IPS-18c (cell line): ENCODE measurements around the gene KRT17.
"Not testable (repeated sequence)": the region's sequence is repeated elsewhere in the genome, so short reads cannot be mapped to it uniquely, and the experiment has no call there.

ENCODE experiments used
- H3K4me3 ChIP-seq: 2 replicates; pipeline ENCODE4 v1.7.0; 2013; ENCODE audit warnings: low read depth, mild to moderate bottlenecking, low read length, moderate library complexity; ENCODE audit not compliant: insufficient read depth
- H3K9me3 ChIP-seq: one replicate; pipeline ENCODE4 v1.6.1; 2013; ENCODE audit warnings: mild to moderate bottlenecking, low read length, moderate library complexity; ENCODE audit not compliant: control insufficient read depth, insufficient read depth

KRT17 gene

DNA sequence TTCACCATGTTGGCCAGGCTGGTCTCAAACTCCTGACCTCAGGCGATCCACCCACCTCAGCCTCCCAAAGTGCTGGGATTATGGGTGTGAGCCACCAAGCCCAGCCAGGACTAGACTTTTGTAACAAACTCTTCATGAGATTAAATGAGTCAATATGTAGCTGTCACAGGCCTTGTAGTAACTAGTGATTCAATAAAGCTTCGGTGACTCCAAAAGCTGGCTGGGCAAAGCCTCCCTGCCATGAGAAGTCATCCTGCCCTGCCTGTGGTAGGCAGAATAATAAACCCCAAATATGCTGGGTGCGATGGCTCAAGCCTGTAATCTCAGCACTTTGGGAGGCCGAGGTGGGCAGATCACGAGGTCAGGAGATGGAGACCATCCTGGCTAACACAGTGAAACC lies 16.2 kb upstream of the KRT17 start:
- H3K4me3 ChIP-seq, H3K9me3 ChIP-seq: not testable (repeated sequence)

DNA sequence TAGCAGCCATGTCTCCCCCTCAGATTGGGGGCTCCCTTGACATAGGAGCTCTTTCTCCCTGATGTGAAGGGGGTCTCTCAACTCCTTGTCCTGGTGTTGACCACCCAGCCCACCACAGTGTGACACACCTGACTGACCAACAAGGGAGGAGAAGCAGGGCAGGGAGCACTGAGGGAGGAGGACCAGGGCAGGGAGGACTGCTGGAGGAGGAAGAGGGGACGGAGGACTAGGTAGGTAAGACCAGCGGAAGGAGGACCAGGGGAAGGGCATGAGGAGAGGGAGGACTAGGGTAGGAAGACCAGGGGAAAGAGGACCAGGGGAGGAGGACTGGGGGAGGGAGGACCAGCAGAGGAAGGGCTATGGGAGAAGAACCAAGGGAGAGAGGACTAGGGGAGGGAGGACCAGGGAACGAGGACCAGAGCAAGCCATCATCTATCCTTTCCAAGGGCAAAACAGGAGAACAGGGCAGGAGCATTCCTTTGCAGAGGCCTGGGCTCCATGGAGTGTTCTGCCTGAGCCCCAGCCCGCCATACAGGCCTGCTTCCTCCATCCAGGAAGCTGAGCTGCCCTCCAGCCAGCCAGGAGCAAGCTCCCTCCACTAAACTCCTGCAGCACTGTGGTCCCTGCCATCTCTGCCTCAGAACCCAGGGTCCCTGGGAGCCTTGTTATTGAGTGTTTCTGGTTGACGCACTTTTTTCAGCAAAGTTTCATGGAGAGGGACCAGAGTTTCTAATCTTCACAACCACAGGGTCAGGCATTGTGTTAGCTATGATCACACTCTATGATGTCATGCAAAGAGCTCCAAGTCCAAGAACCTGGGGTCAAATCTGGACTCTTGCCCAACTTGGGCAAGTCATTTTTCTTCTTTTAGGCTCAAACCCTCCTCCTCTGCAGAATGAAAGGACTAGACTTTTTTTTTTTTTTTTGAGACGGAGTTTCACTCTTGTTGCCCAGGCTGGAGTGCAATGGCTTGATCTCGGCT lies 15.4 kb upstream of the KRT17 start:
- H3K4me3 ChIP-seq = no peak overlapping the region

DNA sequence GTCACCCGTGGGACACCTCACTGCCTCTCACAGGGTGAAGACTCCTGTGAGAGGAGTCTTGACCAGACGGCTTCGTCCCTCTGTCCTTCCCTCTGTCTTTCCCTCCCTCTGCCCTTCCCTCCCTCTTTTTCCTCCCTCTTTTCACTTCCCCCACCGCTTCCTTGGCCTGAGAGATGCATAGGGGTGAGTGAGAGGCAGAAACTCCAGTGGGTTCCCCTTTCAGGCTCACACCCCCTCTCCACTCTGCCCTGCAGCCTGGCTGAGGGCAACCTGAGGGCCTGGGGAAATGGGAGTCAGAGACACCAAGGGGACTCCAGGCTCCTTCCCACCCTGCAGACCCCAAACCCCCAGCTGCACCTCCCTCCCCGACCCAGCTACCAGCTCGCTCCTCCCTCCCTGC lies 14.6 kb upstream of the KRT17 start:
- no peak overlapping the region for H3K4me3 ChIP-seq
- H3K9me3 ChIP-seq = no peaks in the 10 kb centered on the region

More for the DNA sequence above, 15.4 kb upstream of the KRT17 start:
- no peaks in the 10 kb centered on the region for H3K9me3 ChIP-seq

DNA sequence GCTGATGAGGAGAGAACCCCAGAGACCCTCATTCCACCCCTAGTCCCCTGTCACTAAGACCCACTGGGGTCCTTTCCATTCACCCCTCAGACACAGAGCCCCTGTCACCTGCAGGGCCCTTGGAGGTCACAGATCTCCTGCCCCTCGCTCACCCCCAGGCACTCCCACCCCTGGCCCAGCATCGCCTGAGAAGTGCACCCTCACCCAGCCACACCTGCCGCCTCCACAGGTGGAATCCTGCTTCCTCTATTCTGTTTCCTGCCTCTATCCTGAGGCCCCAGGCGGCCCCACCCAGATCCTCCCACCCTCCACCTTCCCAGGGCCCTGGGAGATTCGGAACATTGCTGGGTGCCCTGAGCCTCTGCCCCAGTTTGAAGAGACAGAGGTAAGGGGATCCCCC lies 13.8 kb upstream of the KRT17 start:
- Histone ChIP-seq H3K9me3 (no peaks in the 10 kb centered on the region), H3K4me3 (no peak overlapping the region)

DNA sequence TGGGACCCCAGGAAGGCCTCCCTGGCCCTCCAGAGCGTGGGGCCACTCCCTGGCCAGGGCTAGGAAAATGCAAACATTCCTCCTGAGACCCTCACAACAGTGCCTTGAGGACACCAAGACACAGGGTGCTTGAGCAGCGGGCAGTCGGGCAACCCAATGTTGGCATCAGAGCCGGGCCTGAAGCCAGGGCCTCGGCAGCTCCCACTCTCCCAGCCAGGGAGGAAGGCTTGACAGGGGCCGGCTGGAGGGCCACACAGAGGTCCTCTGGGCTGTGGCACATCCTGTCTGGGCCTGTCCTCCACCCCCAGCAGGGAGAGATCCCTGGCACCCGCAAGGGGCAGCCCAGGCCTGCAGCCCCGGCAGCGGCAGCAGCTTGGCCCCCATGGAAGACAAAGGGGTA lies 12.3 kb upstream of the KRT17 start:
- Histone ChIP-seq H3K9me3 (no peaks in the 10 kb centered on the region), H3K4me3 (no peak overlapping the region)

DNA sequence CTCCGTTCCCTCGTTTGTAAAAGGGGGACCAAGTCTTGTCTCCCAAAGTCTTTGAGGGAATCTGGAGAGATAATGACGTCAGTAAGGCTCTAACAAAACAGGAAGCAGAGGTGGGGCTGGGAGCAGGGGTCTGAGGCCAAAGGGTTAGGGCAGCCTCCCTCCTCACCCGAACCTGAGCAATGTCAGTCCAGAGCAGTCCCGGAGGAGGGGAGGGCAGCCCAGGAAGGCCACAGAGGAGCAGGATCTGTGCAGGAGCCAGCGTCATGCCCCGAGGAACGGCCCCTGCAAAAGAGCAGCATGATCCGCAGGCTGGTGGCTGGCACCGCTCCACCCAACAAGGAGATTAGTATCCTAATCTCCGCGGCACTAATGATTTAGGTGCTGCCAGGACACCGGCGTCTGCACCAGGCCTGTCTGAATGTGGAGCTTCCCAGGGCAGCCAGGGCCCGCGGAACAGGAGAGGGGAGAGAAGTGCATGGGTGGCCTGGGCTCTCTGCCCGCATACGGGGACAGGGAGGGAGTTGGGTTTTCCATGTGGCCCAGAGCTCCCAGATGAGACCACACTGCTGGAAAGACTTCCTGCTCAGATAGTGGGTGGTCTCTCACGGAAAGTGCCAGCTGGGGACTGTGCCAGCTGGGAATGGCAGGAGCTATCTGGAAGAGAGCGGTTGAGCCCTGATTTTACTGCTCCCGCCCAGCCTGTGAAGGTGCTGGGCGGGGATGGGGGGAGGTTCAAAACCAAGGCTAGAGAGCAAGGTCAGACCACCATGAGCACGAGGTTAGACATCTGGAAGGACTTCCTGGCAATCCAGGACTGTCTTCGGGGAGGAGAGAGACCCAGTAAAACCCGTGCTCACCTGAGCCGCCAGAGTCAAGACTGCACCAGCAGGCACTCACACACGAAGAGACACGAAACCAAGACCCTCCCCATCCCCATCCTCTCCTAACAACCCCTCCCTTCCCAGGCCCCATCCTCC lies 11.0 kb upstream of the KRT17 start:
- Histone ChIP-seq H3K4me3 (no peak overlapping the region), H3K9me3 (no peaks in the 10 kb centered on the region)

DNA sequence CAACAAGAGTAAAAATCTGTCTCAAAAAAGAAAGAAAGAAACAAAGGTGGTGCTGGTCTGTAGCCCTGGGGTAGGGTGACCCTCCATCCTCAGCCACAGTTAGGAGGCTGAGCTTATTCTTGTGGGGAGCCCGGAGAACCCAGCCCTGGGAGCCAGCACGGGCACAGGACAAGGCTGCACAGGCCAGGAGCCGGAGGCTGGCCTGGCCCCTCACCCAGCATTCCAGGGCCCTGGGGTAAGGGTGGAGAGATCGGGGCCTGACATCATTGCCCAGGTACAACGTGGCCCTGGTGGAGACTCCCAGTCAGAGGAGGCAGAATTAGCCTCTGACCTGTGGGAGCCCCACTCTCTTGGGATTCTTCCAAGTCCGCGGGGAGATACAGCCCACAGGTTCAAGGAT lies 10.3 kb upstream of the KRT17 start:
- no peaks in the 10 kb centered on the region for H3K9me3 ChIP-seq
- H3K4me3 ChIP-seq = no peak overlapping the region

DNA sequence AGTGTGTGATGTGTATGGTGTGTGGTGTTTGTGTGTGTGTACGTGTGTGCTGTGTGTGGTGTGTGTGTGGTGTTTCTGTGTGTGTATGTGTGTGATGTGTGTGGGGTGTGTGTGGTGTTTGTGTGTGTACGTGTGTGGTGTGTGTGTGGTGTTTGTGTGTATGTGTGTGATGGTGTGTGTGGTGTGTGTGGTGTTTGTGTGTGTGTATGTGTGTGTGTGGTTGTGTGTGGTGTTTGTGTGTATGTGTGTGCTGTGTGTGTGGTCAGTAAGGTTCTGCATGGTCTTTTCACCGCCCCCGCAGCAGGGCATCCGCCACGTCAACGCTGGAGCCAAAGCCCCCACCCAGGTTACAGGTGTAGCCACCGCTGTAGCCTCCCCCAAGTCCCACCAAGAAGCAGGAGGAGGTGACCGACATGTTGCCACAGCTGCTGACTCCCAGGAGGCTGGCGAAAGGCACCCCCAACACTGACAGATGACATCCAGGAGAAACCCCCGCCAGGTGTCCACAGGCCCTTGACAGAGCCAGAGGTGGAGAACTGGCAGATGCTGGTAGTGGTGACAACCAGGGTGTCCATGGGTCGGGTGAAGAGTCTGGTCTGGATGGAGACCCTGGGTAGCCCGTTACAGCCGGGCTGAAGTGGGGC lies 9.3 kb upstream of the KRT17 start:
- H3K4me3 ChIP-seq = no peak overlapping the region
- no peaks in the 10 kb centered on the region for H3K9me3 ChIP-seq

DNA sequence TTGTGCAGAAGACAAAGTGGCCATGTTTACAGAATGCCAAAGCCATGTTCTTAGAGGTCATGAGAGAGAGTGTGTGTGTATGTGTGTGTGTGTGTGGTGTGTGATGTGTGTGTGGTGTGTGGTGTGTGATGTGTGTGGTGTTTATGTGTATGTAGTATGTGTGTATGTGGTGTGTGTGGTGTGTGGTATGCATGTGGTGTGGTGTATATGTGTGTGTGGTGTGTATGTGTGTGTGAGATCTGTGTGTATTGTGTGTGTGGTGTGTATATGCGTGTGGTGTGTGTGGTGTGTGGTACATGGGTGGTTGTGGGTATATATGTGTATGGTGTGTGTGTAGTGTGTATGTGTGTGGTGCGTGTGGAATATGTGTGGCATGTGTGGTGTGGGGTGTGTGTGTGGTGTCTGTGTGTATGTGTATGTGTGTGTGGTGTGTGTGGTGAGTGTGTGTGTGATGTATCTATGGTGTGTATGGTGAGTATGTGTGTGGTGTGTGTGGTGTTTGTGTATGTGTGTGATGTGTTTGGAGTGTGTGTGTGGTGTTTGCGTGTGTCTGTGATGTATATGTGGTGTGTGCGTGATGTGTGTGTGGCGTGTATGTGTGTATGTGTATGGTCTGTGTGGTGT lies 8.2 kb upstream of the KRT17 start:
- Histone ChIP-seq H3K9me3 (no peaks in the 10 kb centered on the region), H3K4me3 (no peak overlapping the region)

DNA sequence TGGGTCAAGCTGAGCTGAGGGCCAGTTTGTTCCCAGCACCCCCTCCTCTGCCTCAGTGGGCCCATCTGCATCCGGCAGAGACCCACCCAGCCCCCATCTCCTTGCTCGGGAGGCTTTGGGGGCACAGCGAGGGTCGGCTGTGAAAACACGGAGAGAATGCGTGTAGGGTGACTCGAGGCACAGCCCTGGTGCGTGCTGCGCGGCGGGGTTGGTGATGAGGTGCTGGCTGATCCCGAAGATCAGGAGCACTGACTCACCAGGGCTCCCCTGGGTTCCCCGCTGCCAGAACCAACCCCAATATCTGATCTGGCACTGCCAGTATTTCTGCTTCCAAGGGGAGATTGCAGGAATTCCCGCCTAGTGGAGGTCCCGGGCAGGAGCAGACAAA lies 7.5 kb upstream of the KRT17 start:
- Histone ChIP-seq H3K9me3 (no peaks in the 10 kb centered on the region), H3K4me3 (no peak overlapping the region)

DNA sequence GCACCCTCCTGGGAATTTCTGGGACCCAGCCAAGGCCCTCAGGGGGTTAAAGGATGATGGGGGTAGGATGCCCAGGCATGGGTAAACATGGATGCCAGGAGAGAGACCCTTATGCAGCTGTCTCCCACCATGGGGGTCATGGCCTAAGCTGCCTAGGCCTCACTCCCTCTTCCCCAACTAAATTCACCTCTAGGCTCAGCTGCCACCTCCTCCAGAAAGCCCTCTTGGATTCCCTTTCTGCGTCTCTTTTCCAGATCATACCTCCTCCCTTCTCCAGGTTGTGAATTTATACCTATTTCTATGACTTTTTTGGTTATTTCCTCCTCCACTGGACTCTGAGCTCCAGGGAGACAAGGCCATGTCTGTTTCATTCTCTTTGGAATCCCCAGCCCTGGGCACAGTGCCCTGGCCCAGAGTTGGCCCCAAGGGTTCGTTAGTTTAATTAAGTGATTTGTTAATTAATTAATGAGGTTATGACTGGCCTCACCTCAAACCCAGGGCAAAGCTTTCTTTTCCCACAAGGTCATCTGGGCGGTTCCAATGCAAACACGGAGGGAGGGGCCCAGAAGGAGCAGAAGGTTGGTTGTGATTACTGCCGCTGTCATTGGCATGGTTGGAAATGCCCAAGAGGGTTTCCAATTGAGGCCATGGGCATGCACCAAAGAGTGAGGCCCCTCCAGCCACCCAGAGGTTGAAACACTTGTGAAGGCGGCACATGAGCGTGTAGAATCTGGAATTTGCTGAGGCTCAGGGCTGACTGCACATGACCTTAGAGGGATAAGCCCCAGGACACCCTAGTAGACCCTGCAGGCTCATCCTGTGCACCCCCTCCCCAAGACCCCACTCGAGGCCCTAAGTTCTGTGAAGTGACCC lies 6.9 kb upstream of the KRT17 start:
- Histone ChIP-seq H3K4me3 (no peak overlapping the region), H3K9me3 (no peaks in the 10 kb centered on the region)

DNA sequence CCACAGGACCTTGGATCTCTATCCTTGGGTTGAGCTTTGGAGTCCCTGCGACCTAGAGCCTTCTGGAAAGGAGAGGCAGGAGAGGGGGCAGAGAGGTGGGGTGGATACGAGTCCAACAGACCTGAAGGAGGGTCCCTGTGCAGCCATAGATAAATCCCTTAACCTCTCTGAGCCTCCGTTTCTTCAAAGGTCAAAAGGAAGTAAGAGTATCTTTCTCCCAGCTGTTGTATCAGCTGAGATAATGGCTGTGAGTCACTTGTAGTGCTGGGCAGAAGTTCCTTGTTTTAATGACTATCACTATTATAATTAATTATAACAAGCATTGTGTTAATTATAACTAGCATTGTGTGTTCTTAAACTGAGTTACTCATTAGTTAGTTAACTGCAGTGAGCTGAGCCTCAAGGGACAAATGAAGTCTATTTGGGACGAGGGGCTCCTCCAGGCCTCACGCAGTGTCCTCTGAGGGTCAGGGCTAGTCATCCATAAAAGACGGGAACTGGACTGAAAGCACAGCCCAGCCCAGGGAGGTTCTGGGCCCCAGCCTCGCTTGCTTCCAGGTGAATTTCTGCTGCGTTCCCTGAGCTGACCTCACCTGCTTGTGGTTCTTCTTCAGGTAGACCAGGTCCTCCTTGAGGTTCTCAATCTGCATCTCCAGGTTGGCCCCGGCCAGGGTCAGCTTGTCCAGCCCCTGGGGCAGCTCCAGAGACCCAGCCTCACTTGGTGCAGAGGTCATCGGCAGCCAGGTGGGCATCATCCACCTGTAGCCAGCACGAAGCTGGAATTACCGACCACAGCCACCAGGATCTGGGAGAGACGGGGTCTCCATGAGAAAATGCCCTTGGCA lies 5.7 kb upstream of the KRT17 start:
- Histone ChIP-seq H3K4me3 (no peak overlapping the region), H3K9me3 (no peaks in the 10 kb centered on the region)

DNA sequence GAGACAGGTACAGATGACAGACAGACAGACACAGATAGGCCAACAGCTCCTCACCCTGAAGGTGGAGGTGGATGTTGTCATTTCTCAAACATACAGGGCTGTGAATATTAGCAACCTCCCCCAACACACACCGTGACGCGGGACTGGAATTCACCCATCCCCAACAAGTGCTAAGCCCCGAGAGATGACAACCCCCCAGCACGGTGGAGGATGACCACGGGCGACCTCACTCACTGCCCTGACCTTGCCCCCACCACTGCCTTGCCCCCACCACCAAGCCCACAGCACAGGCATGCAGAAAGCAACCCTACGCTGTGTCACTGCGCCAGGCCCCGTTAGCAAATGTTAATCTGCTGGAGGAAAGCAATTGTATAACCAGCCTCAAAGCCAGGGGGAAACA lies 4.9 kb upstream of the KRT17 start:
- no peak overlapping the region for H3K4me3 ChIP-seq
- peaks cover 2% of the 10 kb centered on the region for H3K9me3 ChIP-seq

DNA sequence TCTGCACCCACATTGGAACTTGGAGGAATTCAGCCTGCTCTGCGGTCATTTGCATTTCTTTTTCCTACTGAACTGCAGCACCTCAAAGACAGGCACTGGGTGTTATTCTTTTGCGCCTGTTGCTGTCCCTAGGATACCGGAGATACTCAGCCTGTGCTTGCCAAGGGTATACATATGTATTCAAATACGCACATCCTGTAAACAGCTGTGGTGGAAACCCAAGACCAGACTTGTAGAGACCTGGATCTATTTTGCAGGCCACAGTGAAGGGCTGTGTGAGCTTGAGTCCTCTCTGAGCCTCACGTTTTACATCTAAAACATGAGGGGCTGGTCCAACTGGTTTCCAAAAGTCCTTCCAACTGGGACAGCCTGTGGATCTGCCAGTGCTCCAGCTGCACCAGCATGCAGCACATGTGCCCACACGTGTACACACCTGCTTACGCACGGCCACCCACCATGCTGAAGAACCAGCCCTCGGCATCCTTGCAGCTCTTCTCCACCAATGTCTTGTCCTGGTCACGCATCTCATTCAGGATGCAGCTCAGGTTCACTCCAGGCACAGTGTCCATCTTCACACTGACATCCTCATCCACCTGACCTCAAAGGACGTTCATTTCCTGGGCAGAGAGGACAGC lies 4.4 kb upstream of the KRT17 start:
- H3K9me3 ChIP-seq = not testable (repeated sequence)

DNA sequence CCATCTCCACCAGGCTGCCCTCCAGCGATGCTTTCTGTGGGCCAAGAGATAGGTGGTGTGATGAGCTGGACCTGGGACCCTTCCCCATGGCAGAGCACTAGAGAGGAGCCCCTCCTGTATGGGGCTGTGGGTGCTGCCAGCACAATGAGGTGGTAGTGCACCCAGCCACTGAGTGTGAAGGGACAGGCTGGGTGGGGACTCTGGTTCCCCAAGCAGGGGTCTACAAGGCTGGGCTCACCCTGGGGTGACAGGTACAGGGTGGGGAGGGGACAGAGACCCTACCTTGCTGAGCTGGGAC lies 3.6 kb upstream of the KRT17 start:
- not testable (repeated sequence) for H3K4me3 ChIP-seq, H3K9me3 ChIP-seq

More for the DNA sequence above, 4.4 kb upstream of the KRT17 start:
- H3K4me3 ChIP-seq = not testable (repeated sequence)
